ENCODE data around the gene NOL6. TPM values are rescaled to one million over a fixed set of nuclear protein-coding genes. Genes with fewer than 3 reads are reported as not detected.
A peak's percentile ranks its signal among the peaks of the same experiment; 100 is the strongest.
"Not testable (repeated sequence)": the region's sequence is repeated elsewhere in the genome, so short reads cannot be mapped to it uniquely, and the experiment has no call there.

NOL6 gene
- total RNA-seq, 1 donor from 2014 or later: 24.0 TPM

DNA sequence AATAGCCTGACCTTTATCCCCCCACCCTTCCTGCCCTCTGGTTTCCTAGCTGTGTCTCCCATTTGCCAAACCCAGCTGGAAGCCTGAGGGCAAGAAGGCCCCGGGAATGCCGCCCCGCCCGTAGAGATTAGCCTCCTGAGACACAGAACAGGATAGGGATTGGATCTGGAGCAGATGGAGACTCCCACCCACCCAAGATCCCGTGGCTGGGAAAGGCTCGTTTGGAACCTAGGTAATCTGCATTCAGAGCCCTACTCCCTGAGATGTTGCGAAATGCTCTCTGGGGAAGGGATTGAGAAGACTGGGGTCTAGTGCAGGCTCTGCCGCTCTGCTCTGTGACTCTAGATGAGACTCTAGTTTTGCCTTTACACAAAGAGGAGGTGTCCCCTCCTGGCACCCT is 37.3 kb downstream of the NOL6 start:
- no peak for DNase-seq (ENCODE audit: extremely low read depth, low read depth, low spot score)

DNA sequence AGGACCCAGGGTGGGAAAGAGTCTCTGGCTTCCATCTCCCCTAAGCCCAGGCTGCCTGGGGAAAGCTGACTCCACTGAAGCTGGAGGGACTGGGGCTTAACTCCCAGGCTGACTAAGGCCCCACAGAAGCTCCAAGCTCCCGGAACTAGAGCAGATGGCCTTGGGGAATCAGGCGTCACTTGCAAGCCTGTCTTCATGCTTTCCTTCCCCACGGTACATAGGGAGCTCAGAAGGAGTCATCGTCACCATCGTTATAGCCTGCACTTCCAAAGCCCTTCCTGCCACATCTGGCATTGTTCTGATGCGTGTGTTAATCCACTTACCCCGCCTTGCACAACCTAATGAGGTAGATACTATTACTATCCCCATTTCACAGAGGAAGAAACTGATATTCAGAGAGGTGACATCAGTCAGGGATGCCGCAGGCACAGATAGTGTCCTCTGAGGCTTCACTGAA is 37.9 kb downstream of the NOL6 start:
- DNase-seq (ENCODE audit: extremely low read depth, low read depth, low spot score): no peak

DNA sequence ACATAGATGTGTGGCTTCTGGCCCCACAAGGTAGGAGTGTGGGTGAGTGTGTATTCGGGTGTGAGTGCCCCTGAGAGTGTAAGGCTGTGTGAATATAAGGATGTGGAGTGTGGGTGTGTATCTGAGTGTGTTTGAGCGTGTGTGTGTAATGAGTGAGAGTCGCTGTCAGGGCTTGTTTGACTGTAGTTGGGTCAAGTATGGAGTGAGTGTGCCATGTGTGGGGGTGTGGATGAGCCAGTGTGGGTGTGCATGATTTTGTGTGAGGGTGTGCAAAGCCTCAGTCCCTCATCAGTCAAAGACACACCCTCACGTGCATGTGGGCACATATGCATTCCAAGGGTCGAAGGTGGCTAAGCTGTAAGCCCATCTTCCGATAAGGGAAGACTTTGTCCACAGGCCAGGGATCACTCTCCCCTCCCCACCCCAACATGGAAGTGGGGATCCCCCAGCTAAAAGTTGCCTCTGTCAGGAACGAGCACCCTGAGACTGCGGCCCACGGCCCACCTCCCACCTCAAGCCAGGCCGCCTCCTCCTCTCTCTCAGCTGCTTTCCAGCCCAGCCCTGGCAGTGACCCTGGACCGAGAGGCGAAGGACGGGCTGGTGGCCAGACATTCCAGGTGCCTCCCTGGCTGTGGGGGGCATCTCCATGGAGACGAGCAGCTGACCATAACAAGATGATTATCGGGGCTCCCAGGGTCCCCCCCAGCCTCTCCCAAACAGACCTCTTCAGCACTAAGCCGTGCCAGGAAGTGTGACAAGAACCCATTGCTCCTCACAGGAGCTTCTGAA is 39.2 kb downstream of the NOL6 start:
- DNase-seq (ENCODE audit: extremely low read depth, low read depth, low spot score): no peak

DNA sequence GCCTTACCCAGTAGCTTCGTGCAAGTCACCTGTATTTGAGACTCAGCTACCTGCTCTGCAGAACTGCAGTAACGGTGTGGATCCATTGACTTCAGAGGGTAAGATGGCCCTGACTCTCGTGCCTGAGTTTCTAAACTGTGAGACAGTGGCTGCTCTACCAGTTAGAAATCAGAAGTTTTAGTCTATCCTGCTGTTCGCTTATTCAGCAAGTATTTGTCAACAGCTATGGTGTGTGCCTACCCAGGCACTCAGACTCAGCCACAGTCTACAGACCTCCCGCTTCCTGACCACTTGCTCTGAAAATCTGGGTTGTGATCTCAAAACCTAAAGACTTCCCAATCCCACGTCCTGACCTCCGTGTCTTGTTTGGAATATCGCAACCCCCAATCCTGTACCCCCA is 39.9 kb downstream of the NOL6 start:
- no peak for DNase-seq (ENCODE audit: extremely low read depth, low read depth, low spot score)

DNA sequence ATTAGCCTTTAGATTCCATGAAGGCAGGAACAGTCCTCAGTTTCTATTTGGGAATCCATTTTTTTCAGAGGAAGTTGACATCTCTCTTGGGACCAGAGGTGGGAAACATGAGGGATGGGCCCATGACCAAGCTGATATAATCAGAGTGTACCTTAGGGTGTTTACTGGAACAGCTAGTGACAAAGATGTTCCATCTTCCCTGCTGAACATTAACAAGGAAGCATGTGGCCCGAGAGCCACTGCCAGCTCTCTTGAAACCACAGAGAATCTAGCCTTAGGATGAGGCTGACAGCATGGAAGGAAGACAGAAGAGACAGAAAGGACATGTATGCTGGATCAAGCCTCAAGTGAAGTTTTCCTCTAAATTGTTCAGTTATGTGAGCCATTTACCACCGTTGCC is 42.3 kb downstream of the NOL6 start:
- DNase-seq (ENCODE audit: extremely low read depth, low read depth, low spot score): no peak

DNA sequence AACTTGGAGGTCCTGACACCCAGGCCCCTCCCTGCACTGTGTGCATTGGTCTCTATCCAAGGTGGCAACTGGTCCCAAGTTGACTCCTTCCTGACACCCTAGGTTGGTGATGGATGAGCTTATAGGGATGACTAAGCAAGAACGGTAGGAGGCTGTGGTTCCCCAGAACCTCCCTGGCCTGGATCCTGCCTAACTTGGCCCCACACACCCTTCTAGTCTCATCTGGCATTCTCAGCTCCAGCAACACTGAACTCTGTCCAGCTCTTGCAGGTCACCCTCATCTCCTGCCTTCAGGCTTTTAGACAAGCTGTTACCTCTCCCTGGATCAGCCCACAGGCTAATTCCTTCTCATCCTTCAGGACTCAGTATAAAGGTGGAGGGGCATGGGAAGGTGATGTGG is 42.8 kb downstream of the NOL6 start:
- no peak for DNase-seq (ENCODE audit: extremely low read depth, low read depth, low spot score)

DNA sequence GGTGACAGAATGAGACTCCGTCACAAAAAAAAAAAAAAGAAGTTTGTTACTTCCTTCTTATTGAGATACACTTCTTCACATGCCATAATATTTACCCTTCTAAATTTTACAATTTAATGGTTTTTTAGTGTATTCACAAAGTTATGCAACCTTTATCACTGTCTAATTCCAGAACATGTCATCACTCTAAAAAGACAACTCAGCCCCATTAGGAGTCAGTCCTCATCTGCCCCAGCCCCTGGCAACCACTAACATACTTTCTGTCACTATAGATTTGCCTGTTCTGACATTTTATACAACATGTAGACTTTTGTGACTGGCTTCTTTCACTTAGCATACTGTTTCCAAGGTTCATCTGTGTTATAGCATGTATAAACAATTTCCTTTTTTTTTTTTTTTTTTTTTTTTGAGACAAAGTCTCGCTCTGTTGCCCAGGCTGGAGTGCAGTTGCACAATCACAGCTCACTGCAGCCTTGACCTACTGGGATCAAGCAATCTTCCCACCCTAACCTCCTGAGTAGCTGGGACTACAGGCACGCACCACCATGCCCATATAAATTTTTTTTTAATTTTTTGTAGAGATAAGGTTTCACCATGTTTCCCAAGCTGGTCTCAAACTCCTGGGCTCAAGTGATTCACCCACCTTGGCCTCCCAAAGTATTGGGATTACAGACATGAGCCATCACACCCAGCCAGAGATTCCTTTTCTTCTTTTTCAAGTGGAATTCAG is 44.3 kb downstream of the NOL6 start:
- no peak for DNase-seq (ENCODE audit: extremely low read depth, low read depth, low spot score)

DNA sequence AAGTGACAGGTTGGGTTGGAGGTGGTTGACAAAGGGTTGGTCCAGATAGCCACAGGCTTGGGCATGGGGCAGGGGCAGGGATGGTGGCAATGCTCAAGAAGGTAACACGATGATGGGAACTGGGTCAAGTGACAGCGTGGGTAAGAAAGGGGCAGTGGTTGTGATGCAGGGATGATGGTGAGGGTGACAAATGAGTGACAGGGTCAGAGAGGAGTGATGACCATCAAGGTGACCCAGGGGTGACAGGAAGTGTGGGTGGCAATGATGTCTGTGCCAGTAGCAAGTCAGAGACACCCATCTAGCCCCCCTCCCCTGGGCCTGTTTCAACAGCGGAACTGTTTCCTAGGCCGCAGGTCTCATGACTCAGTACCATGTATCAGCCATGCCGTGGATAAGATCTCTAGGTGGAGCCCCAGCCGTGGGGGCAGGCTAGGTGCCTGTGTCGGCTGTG is 46.9 kb downstream of the NOL6 start:
- no peak for DNase-seq (ENCODE audit: extremely low read depth, low read depth, low spot score)

DNA sequence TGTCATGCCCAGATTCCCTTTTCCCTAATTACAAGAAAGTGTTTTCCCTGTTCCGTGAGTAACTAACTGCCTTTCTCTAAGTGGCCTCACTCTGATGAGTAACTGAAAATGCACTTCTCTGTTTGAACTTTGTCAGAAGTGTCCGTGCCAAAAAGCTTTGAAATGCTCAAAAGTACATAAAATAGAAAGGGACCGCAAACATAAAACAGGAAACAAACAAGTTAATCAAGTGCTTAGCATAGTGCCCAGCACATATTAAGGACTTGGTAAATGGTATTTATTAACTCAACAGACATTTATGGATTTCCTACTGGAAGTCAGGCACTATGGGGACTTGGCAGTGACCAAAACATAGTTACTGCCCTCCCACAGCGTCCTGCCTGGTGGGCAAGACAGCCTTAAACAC is 48.6 kb downstream of the NOL6 start:
- no peak for DNase-seq (ENCODE audit: extremely low read depth, low read depth, low spot score)

DNA sequence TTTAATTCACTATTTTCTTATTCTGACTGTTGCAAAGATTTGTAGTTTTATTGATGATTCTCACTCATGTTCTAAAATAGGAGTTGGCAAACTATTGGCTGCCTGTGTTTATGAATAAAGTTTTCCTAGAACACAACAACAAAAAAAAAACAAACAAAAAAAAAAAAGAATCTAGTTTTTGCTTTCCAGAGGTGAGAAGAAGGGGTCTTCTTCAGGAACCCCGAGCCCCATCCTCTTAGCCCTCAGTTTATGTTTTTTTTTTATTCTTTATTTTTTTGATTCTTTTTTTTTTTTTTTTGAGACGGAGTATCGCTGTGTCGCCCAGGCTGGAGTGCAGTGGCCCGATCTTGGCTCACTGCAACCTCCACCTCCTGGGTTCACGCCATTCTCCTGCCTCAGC is 49.2 kb downstream of the NOL6 start:
- DNase-seq (ENCODE audit: extremely low read depth, low read depth, low spot score): not testable (repeated sequence)

DNA sequence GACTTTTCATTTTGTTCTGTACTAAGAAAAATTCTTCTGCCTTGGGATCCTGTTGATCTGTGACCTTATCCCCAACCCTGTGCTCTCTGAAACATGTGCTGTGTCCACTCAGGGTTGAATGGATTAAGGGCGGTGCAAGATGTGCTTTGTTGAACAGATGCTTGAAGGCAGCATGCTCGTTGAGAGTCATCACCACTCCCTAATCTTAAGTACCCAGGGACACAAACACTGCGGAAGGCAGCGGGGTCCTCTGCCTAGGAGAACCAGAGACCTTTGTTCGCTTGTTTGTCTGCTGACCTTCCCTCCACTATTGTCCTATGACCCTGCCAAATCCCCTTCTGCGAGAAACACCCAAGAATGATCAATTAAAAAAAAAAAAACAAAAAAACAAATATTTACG is 49.7 kb downstream of the NOL6 start:
- DNase-seq (ENCODE audit: extremely low read depth, low read depth, low spot score): not testable (repeated sequence)

DNA sequence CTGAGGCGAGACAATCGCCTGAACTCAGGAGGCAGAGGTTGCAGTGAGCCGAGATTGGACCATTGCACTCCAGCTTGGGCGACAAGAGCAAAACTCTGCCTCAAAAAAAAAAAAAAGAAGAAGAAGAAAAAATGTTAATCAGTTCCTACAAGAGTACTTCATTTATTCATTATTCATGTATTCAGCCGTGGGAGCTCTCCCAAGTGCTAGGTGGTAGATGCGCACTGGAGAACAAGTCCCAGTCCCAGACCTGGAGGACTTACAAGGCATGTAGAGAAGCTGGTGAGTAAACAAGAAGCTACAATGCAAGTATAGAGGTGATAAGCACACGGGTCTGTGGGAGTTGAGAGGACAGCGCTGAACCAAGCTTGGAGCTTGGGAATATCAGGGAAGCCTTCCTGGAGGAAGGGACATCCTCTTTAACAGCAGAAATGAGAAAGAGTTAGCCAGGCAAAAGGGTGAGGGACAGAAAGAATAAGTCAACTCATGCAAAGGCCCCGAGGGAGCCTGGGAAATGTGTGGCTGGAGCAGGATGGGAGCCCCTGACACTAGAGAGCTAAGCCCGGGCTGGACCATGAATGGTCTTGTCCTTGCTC is 53.9 kb downstream of the NOL6 start:
- DNase-seq (ENCODE audit: extremely low read depth, low read depth, low spot score): no peak

DNA sequence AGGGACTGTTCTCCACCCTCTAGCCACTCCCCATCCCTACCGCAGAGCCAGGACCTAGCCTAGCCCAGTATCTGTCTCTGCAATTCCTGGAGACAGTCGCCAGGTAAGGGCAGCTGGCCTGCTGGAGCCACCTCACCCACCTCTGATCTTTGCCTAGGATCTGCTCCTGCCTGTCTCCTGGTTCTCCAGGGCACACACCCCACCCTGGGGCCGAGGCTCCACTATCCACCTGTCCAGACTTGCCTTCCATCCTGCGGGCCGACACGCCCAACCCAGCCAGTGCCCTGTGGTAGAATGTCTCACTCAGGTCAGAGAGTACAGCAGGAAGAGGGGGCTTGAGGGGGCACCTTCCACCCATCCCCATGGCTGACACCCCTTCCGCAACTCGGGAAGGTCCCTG is 55.6 kb downstream of the NOL6 start:
- no peak for DNase-seq (ENCODE audit: extremely low read depth, low read depth, low spot score)

DNA sequence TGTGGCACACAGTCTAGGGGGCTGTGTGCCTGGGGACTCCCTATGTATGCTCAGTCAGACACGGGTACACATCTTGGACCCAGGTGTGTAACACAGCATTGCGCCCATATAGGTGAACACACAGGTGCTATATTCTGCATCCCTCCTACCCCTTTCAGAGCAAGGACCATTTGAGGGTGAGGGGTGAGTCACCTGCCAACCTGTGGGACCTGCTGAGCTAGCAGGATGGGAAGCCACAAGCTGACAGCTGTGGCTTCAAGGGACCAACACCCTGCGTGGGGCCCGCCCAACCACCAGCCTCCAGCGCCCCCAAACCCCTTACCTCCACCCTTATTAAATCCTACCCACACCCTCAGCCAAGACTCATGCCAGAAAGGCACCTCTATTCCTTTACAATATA is 56.7 kb downstream of the NOL6 start:
- DNase-seq (ENCODE audit: extremely low read depth, low read depth, low spot score): no peak

DNA sequence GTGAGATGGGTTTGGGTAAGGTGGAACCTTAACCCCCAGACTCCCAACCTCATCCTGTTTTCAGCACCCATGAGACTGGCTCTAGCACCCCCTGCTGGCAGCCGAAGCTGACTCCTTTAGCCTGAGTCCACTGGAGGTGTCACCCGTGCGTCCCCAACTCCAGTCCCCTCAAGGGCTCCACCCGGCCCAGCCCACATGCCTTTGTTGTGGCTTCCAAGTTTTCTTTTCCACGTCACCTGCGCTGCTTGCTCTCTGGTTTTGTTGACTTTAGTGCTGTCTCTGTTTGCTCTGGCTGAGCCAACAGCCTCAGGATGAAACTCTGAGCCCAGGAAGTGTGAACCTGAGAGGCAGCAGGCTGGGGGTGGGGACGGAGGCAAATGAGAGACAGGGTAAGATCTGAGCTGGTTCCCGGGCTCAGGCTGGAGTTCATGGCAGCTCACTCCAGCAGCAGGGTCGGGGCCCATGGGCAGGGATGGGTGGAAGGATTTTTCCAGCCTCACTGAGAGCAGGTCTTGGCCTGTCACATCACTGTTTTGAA is 58.2 kb downstream of the NOL6 start:
- peak; percentile 7 for DNase-seq (ENCODE audit: extremely low read depth, low read depth, low spot score)

DNA sequence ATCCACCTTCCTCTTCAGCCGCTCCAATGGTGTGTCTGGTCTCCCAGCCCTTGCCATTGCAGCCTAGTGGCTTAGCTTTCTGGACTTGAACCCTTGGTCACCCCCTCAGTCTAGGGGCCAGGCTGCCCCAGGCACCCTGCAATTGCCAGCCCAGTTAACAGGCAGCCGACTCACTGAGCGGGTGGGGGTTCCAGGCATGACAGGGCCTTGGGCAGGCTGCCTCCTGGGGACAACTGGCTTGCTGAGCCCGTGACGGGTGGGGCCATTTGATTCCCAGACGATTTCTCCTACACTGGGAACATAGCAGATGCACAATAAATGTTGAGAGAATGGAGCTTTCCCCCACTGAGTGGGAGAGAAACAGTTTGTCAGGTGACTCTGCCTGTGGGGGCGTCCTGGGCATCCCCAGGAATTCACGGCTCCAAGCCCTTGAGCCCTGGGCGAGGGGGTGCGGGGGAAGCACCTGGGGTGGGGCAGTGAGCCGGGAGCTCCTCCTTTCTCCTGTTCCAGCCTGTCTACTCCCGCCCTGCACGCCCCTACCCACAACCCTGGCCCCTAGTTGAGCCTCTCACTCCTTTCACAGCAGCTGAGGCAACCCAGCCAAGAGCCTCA is 58.7 kb downstream of the NOL6 start:
- DNase-seq (ENCODE audit: extremely low read depth, low read depth, low spot score): no peak

DNA sequence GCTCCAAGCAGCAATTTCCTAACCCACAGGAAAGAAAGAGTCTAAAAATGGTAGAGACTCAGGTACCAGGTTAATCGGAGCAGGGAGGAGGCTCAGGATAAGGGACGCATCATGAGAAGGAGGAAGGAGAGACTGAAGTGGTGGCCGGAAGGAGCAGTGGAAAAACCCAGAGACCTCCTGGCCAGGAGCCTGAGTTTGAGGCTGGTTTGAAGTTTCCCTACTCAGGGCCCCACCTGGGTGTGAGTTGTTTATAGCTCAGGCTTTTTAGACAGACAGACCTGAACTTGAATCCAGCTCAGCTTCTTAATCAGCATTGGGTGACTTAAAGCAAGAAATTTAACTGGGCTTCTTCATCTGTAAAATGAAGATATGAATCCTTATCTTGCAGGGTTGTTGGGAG is 59.5 kb downstream of the NOL6 start:
- DNase-seq (ENCODE audit: extremely low read depth, low read depth, low spot score): no peak
